HepG2 (cell line): ENCODE results near the gene LRRC3.

Experiments
- HNF4A ChIP-seq: sonication (generic); formaldehyde crosslinking; IDR thresholded peaks from 2 replicates; pipeline ENCODE4 v1.4.0; 2020; ENCODE audit warnings: missing genetic modification reagents
- PAF1 ChIP-seq: IDR thresholded peaks from 2 replicates; pipeline ENCODE4 v1.6.1; 2016; ENCODE audit warnings: missing genetic modification reagents, missing compliant biosample characterization
- POLR2AphosphoS2 ChIP-seq: IDR thresholded peaks from 2 replicates; pipeline ENCODE4 v1.6.1; 2011; ENCODE audit warnings: low read depth, low read length, improper control_type of control experiment
- RAD21 ChIP-seq: fragments of 450-650 bp; formaldehyde crosslinking; IDR thresholded peaks from 2 replicates; pipeline ENCODE4 v1.5.0; 2020; ENCODE audit warnings: mild to moderate bottlenecking
- ZBTB49 ChIP-seq: sonication (generic); formaldehyde crosslinking; IDR thresholded peaks from 2 replicates; pipeline ENCODE4 v1.4.0; 2020; ENCODE audit warnings: missing genetic modification reagents, borderline replicate concordance
- ZNF253 ChIP-seq: sonication (generic); formaldehyde crosslinking; IDR thresholded peaks from 2 replicates; pipeline ENCODE4 v1.8.0; 2022; ENCODE audit warnings: mild to moderate bottlenecking, missing genetic modification reagents, borderline replicate concordance
- ZNF616 ChIP-seq: sonication (generic); formaldehyde crosslinking; IDR thresholded peaks from 2 replicates; pipeline ENCODE4 v1.5.0; 2020; ENCODE audit warnings: low read depth, mild to moderate bottlenecking, missing genetic modification reagents
- TF ChIP-seq, protein P1 (sequence below): IDR thresholded peaks from 2 replicates; pipeline ENCODE4 v1.6.1; 2016; ENCODE audit warnings: missing biosample characterization, missing genetic modification reagents, low read depth

DNA sequence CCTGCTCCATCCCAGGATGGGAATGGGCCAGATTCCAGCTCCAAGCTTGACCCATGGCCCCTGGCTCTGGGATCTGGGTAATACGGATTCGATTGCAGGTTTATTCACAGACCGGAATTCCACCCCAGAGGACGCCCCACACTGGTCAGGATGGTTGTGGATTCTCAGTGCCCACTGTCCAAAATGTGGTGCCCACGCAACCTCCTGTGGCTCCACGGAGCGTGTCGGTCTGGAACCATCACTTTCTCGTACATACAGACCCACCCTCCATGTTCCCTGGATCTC, 53.1 kb downstream of the LRRC3 start:
- TF ChIP-seq ZBTB49 (CRISPR knock-in tag) (no peak), HNF4A (CRISPR knock-in tag) (no peak), POLR2AphosphoS2 (no peak), ZNF616 (CRISPR knock-in tag) (no peak), ZNF253 (no peak), PAF1 (no peak), RAD21 (CRISPR knock-in tag) (no peak)
- TF ChIP-seq, protein P1, sequence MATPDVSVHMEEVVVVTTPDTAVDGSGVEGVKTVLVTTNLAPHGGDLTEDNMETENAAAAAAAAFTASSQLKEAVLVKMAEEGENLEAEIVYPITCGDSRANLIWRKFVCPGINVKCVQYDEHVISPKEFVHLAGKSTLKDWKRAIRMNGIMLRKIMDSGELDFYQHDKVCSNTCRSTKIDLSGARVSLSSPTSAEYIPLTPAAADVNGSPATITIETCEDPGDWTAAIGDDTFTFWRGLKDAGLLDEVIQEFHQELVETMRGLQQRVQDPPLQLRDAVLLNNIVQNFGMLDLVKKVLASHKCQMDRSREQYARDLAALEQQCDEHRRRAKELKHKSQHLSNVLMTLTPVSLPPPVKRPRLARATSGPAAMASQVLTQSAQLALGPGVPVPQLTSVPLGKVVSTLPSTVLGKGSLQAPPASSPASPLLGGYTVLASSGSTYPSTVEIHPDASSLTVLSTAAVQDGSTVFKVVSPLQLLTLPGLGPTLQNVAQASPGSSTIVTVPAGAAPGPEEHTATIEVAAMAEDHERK (CRISPR knock-in tag), result no peak
